Calu3 (cell line): Measurements from ENCODE around the gene ZNF283. TPM values are rescaled to one million over a fixed set of nuclear protein-coding genes. Genes with fewer than 3 reads are reported as not detected.

Experiments used
- BruUV-seq: library from RNA; stranded (reverse); fragments of 400-500 nt; replicated peaks from 2 replicates; lab custom pipeline; 2021; lab: Mats Ljungman, UMichigan
- CTCF ChIA-PET: fragments of 300-600 bp; sonication (Branson Sonifier 250); formaldehyde crosslinking; loops from one replicate; lab custom pipeline; 2022; ENCODE audit warnings: antibody characterized with exemption; lab: Charles Lee
- DNase-seq: peaks from one replicate; pipeline ENCODE4 v3.0.0; 2022
- H3K27ac Mint-ChIP-seq: one replicate; pipeline ENCODE4 v1.8.0; 2022; ENCODE audit warnings: mixed read lengths; ENCODE audit not compliant: unreplicated experiment
- H3K27me3 Mint-ChIP-seq: one replicate; pipeline ENCODE4 v1.8.0; 2022; ENCODE audit warnings: mixed read lengths; ENCODE audit not compliant: unreplicated experiment
- H3K36me3 Mint-ChIP-seq: one replicate; pipeline ENCODE4 v1.8.0; 2022; ENCODE audit warnings: mild to moderate bottlenecking, moderate library complexity, mixed read lengths; ENCODE audit not compliant: insufficient read depth, unreplicated experiment
- H3K4me1 Mint-ChIP-seq: one replicate; pipeline ENCODE4 v1.8.0; 2022; ENCODE audit warnings: mild to moderate bottlenecking, low read depth, mixed read lengths; ENCODE audit not compliant: unreplicated experiment
- H3K4me3 Mint-ChIP-seq: one replicate; pipeline ENCODE4 v1.8.0; 2022; ENCODE audit warnings: mild to moderate bottlenecking, low read depth, moderate library complexity, mixed read lengths; ENCODE audit not compliant: unreplicated experiment
- H3K9me3 Mint-ChIP-seq: one replicate; pipeline ENCODE4 v1.8.0; 2022; ENCODE audit warnings: low read depth, mixed read lengths; ENCODE audit not compliant: unreplicated experiment
- intact Hi-C: fragments of 100-400 bp; cut with micrococcal nuclease; formaldehyde crosslinking; loops from one replicate; pipeline ENCODE4 v1.10.0; 2022; ENCODE audit not compliant: unreplicated experiment
- total RNA-seq: library from RNA; stranded (reverse); gene quantifications from 2 replicates; pipeline ENCODE4 v1.2.3, GENCODE V29; 2022
- TF ChIP-seq, protein P1 (sequence below): fragments of 200-600 bp; IDR thresholded peaks from one replicate; pipeline ENCODE4 v1.8.0; 2022; ENCODE audit warnings: antibody characterized with exemption; ENCODE audit not compliant: unreplicated experiment

Gene ZNF283
- total RNA-seq, 1 experiment from 2014 or later, result 12.9 TPM

DNA sequence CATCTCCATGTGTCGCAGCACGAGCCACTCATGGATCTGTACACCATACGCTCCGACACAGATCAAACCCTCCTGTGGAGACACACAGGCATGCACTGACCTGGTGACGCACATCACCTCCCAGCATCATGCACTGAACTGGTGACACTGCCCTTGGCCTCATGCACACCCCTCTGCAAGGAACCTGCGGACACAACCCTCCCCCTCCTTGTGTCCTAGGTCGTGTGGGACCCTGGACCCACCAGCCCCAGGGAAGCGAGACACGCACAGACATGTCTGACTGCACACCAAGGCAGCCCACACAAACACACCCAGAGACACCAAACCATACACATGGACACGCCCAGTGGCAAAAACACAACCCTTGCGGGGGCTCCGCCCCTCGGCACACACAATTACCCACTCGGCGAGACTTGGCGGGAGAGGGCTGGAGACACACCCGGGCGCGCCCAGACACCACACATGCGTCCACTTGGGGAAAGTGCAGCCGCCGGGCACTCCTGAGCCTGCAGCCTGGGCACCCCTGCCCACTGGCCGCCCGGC, 44.4 kb upstream of the ZNF283 start:
- peaks cover 77% of the 10 kb centered on the region for H3K4me1 Mint-ChIP-seq
- no TSS peak for BruUV-seq

DNA sequence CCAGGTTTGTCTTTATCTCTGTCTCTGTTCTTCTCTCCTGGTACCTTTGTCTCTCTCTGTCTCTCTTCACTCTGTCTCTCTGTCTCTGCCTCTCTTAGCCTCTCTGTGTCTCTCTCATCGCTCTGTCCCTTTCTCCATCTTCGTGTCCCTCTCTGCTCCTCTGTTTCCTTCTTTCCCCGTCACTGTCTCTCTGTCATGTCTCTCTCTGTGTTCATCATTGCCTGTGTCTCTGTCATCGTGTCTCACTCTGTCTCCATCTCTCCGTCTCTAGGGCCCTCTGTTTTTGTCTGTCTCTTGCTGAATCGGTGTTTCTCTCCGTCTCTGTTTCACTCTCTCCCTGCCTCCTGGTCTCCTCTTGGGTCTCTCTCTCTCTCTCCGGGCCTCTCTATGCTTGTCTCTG, 43.5 kb upstream of the ZNF283 start:
- Mint-ChIP-seq H3K27me3 (no peaks in the 10 kb centered on the region), H3K4me3 (peak overlapping the region; percentile 10), H3K27ac (peak overlapping the region; percentile 61), H3K36me3 (peaks cover 51% of the 10 kb centered on the region), H3K9me3 (peaks cover 2% of the 10 kb centered on the region), H3K4me1 (peaks cover 68% of the 10 kb centered on the region)
- BruUV-seq, result no TSS peak
- DNase-seq, result no peak
- TF ChIP-seq, protein P1, sequence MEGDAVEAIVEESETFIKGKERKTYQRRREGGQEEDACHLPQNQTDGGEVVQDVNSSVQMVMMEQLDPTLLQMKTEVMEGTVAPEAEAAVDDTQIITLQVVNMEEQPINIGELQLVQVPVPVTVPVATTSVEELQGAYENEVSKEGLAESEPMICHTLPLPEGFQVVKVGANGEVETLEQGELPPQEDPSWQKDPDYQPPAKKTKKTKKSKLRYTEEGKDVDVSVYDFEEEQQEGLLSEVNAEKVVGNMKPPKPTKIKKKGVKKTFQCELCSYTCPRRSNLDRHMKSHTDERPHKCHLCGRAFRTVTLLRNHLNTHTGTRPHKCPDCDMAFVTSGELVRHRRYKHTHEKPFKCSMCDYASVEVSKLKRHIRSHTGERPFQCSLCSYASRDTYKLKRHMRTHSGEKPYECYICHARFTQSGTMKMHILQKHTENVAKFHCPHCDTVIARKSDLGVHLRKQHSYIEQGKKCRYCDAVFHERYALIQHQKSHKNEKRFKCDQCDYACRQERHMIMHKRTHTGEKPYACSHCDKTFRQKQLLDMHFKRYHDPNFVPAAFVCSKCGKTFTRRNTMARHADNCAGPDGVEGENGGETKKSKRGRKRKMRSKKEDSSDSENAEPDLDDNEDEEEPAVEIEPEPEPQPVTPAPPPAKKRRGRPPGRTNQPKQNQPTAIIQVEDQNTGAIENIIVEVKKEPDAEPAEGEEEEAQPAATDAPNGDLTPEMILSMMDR, result no peak
- CTCF ChIA-PET, result interaction anchor here (2.0 kb wide), 1 partner anchor 18 kb away, joined by 23 read pairs; no protein-coding TSS in a partner anchor
- intact Hi-C loops, result loop anchor here (2.0 kb wide), 2 partner anchors 17 to 27 kb away; no protein-coding TSS in a partner anchor

More for the DNA sequence above, 44.4 kb upstream of the ZNF283 start:
- Mint-ChIP-seq H3K36me3 (peaks cover 56% of the 10 kb centered on the region), H3K4me3 (peak overlapping the region; percentile 10), H3K27me3 (no peaks in the 10 kb centered on the region), H3K9me3 (peaks cover 2% of the 10 kb centered on the region), H3K27ac (peak overlapping the region; percentile 61)
- intact Hi-C loops, result no loop called here
- peak; percentile 49 for DNase-seq
- TF ChIP-seq, protein P1, result no peak
- CTCF ChIA-PET, result interaction anchor here (2.1 kb wide), 1 partner anchor 16 kb away, joined by 5 read pairs; no protein-coding TSS in a partner anchor

DNA sequence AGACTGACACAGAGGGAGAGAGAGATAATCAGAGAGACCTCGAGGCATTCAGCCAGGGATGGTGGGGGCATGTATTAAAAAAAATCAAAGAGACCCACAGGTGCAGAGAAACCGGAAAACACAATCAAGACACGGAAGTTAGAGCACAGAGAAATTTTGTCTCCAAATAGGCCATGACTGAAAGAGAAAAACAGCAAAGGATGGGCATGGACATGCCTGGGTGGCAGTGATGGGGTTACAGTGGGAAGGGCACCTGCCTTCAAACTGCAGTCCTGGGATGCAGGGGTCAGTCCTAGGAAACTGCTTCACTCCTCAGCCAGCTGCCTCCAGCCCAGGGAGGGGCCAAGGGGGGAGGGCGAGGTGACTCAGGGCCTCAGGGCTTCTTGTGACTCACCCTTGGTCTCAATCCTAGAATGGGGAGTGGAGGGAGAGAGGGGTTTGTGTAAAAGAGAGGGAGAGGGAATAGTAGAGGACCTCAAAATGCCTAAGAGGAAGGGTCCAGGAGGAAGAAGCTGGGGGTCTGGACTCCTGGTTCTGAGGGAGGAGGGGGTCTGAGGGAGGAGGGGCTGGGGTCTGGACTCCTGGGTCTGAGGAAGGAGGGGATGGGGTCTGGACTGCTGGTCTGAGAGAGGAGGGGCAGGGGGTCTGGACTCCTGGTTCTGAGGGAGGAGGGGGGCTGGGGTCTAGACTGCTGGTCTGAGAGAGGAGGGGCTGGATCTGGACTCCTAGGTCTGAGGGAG, 42.7 kb upstream of the ZNF283 start:
- Mint-ChIP-seq H3K9me3 (peaks cover 2% of the 10 kb centered on the region), H3K4me1 (peaks cover 60% of the 10 kb centered on the region), H3K4me3 (peak overlapping the region; percentile 10), H3K27ac (peak overlapping the region; percentile 61), H3K36me3 (peaks cover 43% of the 10 kb centered on the region), H3K27me3 (no peaks in the 10 kb centered on the region)
- intact Hi-C loops, result loop anchor here (2.0 kb wide), 2 partner anchors 18 to 26 kb away; no protein-coding TSS in a partner anchor
- no TSS peak for BruUV-seq
- DNase-seq, result peak; percentile 93
- CTCF ChIA-PET, result interaction anchor here (0.6 to 2.0 kb wide), 7 partner anchors 19 to 1166 kb away, joined by 3 to 23 read pairs (median 6); no protein-coding TSS in a partner anchor
- TF ChIP-seq, protein P1, result no peak

DNA sequence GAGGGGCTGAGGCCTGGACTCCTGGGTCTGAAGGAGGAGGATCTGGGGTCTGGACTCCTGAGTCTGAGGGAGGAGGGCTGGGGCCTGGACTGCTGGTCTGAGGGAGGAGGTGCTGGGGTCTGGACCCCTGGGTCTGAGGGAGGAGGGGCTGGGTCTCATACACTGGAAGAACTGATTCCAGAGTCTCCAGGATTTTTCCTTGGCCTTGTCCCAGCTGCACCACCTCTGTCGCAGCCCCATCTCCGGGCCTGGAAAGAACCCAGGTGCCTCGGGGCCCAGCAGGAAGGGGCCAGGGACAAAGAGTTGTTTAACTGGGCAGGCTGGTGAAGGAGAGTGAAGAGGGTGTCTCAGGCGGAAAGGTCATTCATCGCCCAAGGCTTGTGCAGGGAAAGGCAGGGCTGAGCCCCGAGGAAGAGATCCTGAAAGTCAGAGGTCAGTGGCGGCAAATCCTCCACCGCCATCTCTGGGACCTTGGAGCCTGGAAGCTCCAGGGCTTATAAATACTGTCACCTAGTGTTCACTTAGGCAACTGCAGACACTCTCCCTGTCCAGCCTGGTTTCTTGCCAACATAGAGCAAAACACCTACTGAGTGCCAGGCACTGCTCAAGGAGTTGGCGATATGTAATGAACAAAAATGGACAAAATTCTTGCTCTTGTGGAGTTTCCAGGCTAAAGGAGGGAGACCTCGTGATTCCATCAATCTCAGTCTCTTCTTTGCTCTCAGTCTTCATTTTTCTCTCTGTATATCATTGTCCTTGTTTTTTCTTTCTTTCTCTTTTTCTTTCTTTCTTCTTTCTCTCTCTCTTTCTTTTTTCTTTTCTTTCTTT, 41.9 kb upstream of the ZNF283 start:
- Mint-ChIP-seq H3K27ac (peak overlapping the region; percentile 61), H3K27me3 (no peaks in the 10 kb centered on the region), H3K4me1 (peaks cover 55% of the 10 kb centered on the region), H3K36me3 (peaks cover 35% of the 10 kb centered on the region), H3K4me3 (peak overlapping the region; percentile 10), H3K9me3 (peaks cover 2% of the 10 kb centered on the region)
- BruUV-seq, result no TSS peak
- peak; percentile 81 for DNase-seq
- intact Hi-C loops, result loop anchor here (1.0 to 2.0 kb wide), 3 partner anchors 18 to 40 kb away; no protein-coding TSS in a partner anchor
- TF ChIP-seq, protein P1, result peak; percentile 97
- CTCF ChIA-PET, result interaction anchor here (0.5 to 2.0 kb wide), 8 partner anchors 19 to 1167 kb away, joined by 3 to 23 read pairs (median 5); no protein-coding TSS in a partner anchor
